Endothelial cell of umbilical vein (primary cell): ENCODE results near the gene PITPNB. TPM values are rescaled to one million over a fixed set of nuclear protein-coding genes. Genes with fewer than 3 reads are reported as not detected.

Source experiments
- BruUV-seq: library from RNA; stranded (reverse); fragments of 400-500 nt; replicated peaks from 2 replicates; lab custom pipeline; 2021; lab: Mats Ljungman, UMichigan
- CTCF ChIA-PET: fragments of 300-600, 350-600 bp; sonication (Branson Sonifier 250); formaldehyde crosslinking; loops from one replicate; lab custom pipeline; 2021; ENCODE audit warnings: antibody characterized with exemption, inconsistent platforms; lab: Charles Lee
- POLR2A ChIA-PET: fragments of 300-600, 350-600 bp; sonication (Branson Sonifier 250); formaldehyde crosslinking; loops from one replicate; lab custom pipeline; 2021; ENCODE audit warnings: antibody characterized with exemption, inconsistent platforms; lab: Charles Lee
- DNase-seq: peaks from one replicate; pipeline ENCODE4 v3.0.0-alpha.2; 2011; ENCODE audit warnings: low read depth, low spot score
- FAIRE-seq: peaks from 2 replicates; lab custom pipeline; 2011; peaks lifted over from hg19 to GRCh38; lab: Jason Lieb, UNC
- H2AFZ ChIP-seq: 2 replicates; pipeline ENCODE4 v1.6.0; 2012; ENCODE audit warnings: low read depth, low read length, control low read depth, inconsistent platforms
- H3K27ac ChIP-seq: 2 replicates; pipeline ENCODE4 v1.5.1; 2011; ENCODE audit warnings: low read depth, mild to moderate bottlenecking, control low read depth, low read length, moderate library complexity; ENCODE audit not compliant: insufficient read depth
- H3K27me3 ChIP-seq, 2 experiments: 2 replicates each; pipeline versions ENCODE4 v1.6.0 to v1.6.1; 2011; ENCODE audit warnings: low read length in 2 of 2, mixed read lengths in 1 of 2; ENCODE audit not compliant: control insufficient read depth in 2 of 2, insufficient read depth in 2 of 2
- H3K36me3 ChIP-seq, 2 experiments: 2 replicates in 1 of 2; 3 replicates in 1 of 2; pipeline ENCODE4 v1.5.1; 2011; ENCODE audit warnings: low read length in 2 of 2, mild to moderate bottlenecking in 1 of 2, moderate library complexity in 1 of 2; ENCODE audit not compliant: control insufficient read depth in 2 of 2, insufficient read depth in 2 of 2; ENCODE audit errors: extremely low read depth in 1 of 2
- H3K4me1 ChIP-seq: 3 replicates; pipeline ENCODE4 v1.5.1; 2011; ENCODE audit warnings: mild to moderate bottlenecking, low read length; ENCODE audit not compliant: control insufficient read depth, insufficient read depth; ENCODE audit errors: extremely low read depth
- H3K4me2 ChIP-seq: 2 replicates; pipeline ENCODE4 v1.6.1; 2011; ENCODE audit warnings: low read length, control low read depth, mixed read lengths; ENCODE audit not compliant: insufficient read depth
- H3K4me3 ChIP-seq, 3 experiments: fragments of 200-600 bp in 1 of 3; sonication (generic), shearing (Covaris generic) in 1 of 3; replicated peaks in 1 of 3; 2 replicates each; pipeline ENCODE4 v1.5.1; 2011 to 2016; ENCODE audit warnings: control low read depth in 3 of 3, low read length in 3 of 3, mild to moderate bottlenecking in 2 of 3, inconsistent platforms in 1 of 3, low read depth in 1 of 3, moderate library complexity in 1 of 3; ENCODE audit not compliant: insufficient read depth in 1 of 3
- H3K79me2 ChIP-seq: 2 replicates; pipeline ENCODE4 v1.6.0; 2012; ENCODE audit warnings: low read length, inconsistent platforms; ENCODE audit not compliant: control insufficient read depth, insufficient read depth
- H3K9ac ChIP-seq: replicated peaks from 2 replicates; pipeline ENCODE3; 2011; ENCODE audit warnings: low read length, control low read depth; ENCODE audit not compliant: insufficient read depth; ENCODE audit errors: extremely low read depth
- H3K9me1 ChIP-seq: replicated peaks from 3 replicates; pipeline ENCODE4 v1.6.0; 2011; ENCODE audit warnings: mild to moderate bottlenecking, low read length; ENCODE audit not compliant: control insufficient read depth, insufficient read depth; ENCODE audit errors: extremely low read depth
- H3K9me3 ChIP-seq: replicated peaks from 2 replicates; pipeline ENCODE4 v1.5.1; 2012; ENCODE audit warnings: low read length, inconsistent platforms; ENCODE audit not compliant: control insufficient read depth, insufficient read depth
- H4K20me1 ChIP-seq: replicated peaks from 2 replicates; pipeline ENCODE3; 2011; ENCODE audit warnings: mild to moderate bottlenecking, low read length; ENCODE audit not compliant: control insufficient read depth, insufficient read depth; ENCODE audit errors: extremely low read depth
- EZH2 ChIP-seq: IDR thresholded peaks from 2 replicates; pipeline ENCODE4 v1.6.1; 2012; ENCODE audit warnings: borderline replicate concordance, low read depth, mild to moderate bottlenecking, moderate library complexity, low read length, inconsistent platforms; ENCODE audit not compliant: severe bottlenecking
- FOS ChIP-seq: IDR thresholded peaks from 2 replicates; pipeline ENCODE4 v1.6.1; 2011; ENCODE audit warnings: mild to moderate bottlenecking, low read length, moderate library complexity, borderline replicate concordance; ENCODE audit not compliant: insufficient read depth
- GATA2 ChIP-seq: IDR thresholded peaks from 2 replicates; pipeline ENCODE4 v1.7.0; 2011; ENCODE audit warnings: low read depth, mild to moderate bottlenecking, moderate library complexity, mixed read lengths, low read length; ENCODE audit not compliant: insufficient read length, insufficient read depth
- JUN ChIP-seq: IDR thresholded peaks from 2 replicates; pipeline ENCODE4 v1.6.1; 2011; ENCODE audit warnings: borderline replicate concordance, low read depth; ENCODE audit not compliant: insufficient read length, insufficient read depth
- MYC ChIP-seq: IDR thresholded peaks from one replicate; pipeline ENCODE4 v1.6.1; 2011; ENCODE audit warnings: mild to moderate bottlenecking, low read depth, low read length
- POLR2A ChIP-seq: IDR thresholded peaks from 2 replicates; pipeline ENCODE4 v1.6.1; 2012; ENCODE audit warnings: low read depth, mild to moderate bottlenecking, control low read depth, low read length
- POLR2AphosphoS5 ChIP-seq: IDR thresholded peaks from 2 replicates; pipeline ENCODE4 v1.6.1; 2012; ENCODE audit warnings: low read depth, mild to moderate bottlenecking, control low read depth, low read length, moderate library complexity; ENCODE audit not compliant: insufficient read depth
- dilution Hi-C: fragments of 300-500 bp; cut with MboI; formaldehyde crosslinking; loops from one replicate; pipeline ENCODE4 v1.15.0; 2019; ENCODE audit warnings: low sequenced_read_pairs; ENCODE audit not compliant: extremely low pct_ligation_motif_present
- intact Hi-C: fragments of 100-400 bp; cut with micrococcal nuclease; formaldehyde crosslinking; loops from one replicate; pipeline ENCODE4 v1.10.0; 2022
- polyA plus RNA-seq, 4 experiments: library from polyadenylated mRNA; depleted of rRNA in 3 of 4; stranded (reverse) in 3 of 4; unstranded in 1 of 4; fragments of >200 nt; gene quantifications; 2 replicates each; pipeline versions ENCODE4 v1.2.1 to v1.2.3, GENCODE V29; 2011 to 2012; ENCODE audit warnings: missing spikeins in 1 of 4
- total RNA-seq: library from RNA; stranded (reverse); gene quantifications from 2 replicates; pipeline ENCODE4 v1.2.3, GENCODE V29; 2021
- TF ChIP-seq, protein P1 (sequence below): IDR thresholded peaks from 2 replicates; pipeline ENCODE4 v1.6.1; 2011; ENCODE audit not compliant: insufficient read depth, insufficient read length
- TF ChIP-seq, protein P2 (sequence below), 2 donors: IDR thresholded peaks; 1 replicate in 1 of 2; 2 replicates in 1 of 2; pipeline ENCODE4 v1.5.1; 2011; ENCODE audit warnings: low read length in 2 of 2, mild to moderate bottlenecking in 2 of 2, moderate library complexity in 2 of 2, control low read depth in 1 of 2, inconsistent platforms in 1 of 2, low read depth in 1 of 2; ENCODE audit not compliant: insufficient read depth in 1 of 2; ENCODE audit errors: extremely low read depth in 1 of 2

The PITPNB gene
- total and polyA plus RNA-seq, 2 donors (not counting 3 experiments of a cell fraction or from before 2014, with no cell fraction given): 29.7 to 108 TPM

DNA sequence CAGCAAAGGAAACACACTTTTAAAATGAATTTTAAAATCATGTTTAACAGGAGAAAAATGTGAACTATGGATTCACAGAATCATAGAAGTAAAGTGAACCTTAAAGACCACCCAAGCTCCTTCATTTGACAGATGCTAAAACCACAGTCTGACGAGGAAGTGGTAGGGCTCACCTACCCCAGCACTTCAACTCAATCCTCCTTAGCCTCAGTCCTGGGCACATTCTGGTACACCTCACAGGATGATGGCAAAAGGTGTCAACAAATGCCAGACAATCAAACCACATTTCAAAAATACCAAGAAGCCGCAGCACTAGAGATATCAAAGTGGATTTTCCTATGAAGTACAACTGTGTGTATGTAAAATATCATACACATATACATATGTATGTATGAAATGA, 43.1 kb downstream of the PITPNB start:
- no peaks in the 10 kb centered on the region for H3K9me3 ChIP-seq
- H3K9me1 ChIP-seq: no peaks in the 10 kb centered on the region
- H3K79me2 ChIP-seq: peaks cover 62% of the 10 kb centered on the region
- no peak overlapping the region for H3K4me3 ChIP-seq
- H2AFZ ChIP-seq: no peak overlapping the region
- intact Hi-C loops (no loop called here), dilution Hi-C loops (no loop called here)
- peaks cover 14 to 21% of the 10 kb centered on the region in 2 experiments for H3K36me3 ChIP-seq
- no peak overlapping the region for H3K4me2 ChIP-seq
- ChIA-PET CTCF (interaction anchor here (1.0 kb wide), 1 partner anchor 27 kb away, joined by 3 read pairs; no protein-coding TSS in a partner anchor), POLR2A (no interaction called here)
- BruUV-seq: no TSS peak
- peaks cover 5% of the 10 kb centered on the region for H4K20me1 ChIP-seq
- no peaks in the 10 kb centered on the region for H3K27me3 ChIP-seq
- no peak overlapping the region for H3K9ac ChIP-seq
- no peak overlapping the region for H3K27ac ChIP-seq
- H3K4me1 ChIP-seq: no peaks in the 10 kb centered on the region
- TF ChIP-seq FOS (no peak), EZH2 (no peak), MYC (no peak), POLR2AphosphoS5 (no peak), GATA2 (no peak), JUN (no peak), POLR2A (no peak)
- TF ChIP-seq, protein P1, sequence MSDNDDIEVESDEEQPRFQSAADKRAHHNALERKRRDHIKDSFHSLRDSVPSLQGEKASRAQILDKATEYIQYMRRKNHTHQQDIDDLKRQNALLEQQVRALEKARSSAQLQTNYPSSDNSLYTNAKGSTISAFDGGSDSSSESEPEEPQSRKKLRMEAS: no peak
- TF ChIP-seq, protein P2, sequence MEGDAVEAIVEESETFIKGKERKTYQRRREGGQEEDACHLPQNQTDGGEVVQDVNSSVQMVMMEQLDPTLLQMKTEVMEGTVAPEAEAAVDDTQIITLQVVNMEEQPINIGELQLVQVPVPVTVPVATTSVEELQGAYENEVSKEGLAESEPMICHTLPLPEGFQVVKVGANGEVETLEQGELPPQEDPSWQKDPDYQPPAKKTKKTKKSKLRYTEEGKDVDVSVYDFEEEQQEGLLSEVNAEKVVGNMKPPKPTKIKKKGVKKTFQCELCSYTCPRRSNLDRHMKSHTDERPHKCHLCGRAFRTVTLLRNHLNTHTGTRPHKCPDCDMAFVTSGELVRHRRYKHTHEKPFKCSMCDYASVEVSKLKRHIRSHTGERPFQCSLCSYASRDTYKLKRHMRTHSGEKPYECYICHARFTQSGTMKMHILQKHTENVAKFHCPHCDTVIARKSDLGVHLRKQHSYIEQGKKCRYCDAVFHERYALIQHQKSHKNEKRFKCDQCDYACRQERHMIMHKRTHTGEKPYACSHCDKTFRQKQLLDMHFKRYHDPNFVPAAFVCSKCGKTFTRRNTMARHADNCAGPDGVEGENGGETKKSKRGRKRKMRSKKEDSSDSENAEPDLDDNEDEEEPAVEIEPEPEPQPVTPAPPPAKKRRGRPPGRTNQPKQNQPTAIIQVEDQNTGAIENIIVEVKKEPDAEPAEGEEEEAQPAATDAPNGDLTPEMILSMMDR (IDR thresholded peaks at IDR 0.05; ENCODE audit: extremely low read depth in 1 of 2, insufficient read depth in 1 of 2, low read depth in 1 of 2, low read length in 2 of 2): no peak
- no peak for FAIRE-seq
- no peak for DNase-seq
